ENCODE data around the gene RABGAP1.

The RABGAP1 gene

GRCh38 chr9:122940454-122940748 is 419 bp upstream of the RABGAP1 start (continued):
- TF ChIP-seq ZNF398 (tag by site-specific recombination; IDR thresholded peaks at IDR 0.05) (no peak), ZNF660 (tag by site-specific recombination; IDR thresholded peaks at IDR 0.05) (no peak), ZNF239 (tag by site-specific recombination; IDR thresholded peaks at IDR 0.05) (no peak), ZNF580 (tag by site-specific recombination; IDR thresholded peaks at IDR 0.05) (no peak), ZNF48 (tag by site-specific recombination; IDR thresholded peaks at IDR 0.05) (no peak)

GRCh38 chr9:122941582-122942234 is 888 bp downstream of the RABGAP1 start:
- ChIA-PET POLR2A (interaction anchor here (1.0 to 3.3 kb wide), 7 partner anchors 11 to 677 kb away, joined by 3 to 126 read pairs (median 24); partner anchors contain the start of genes MRRF, RBM18, RC3H2 and ZBTB26), CTCF (no interaction called here)
- Histone ChIP-seq H3K9me3 (ENCODE audit: control insufficient read depth, insufficient read depth, low read depth, low read length) (no peaks in the 10 kb centered on the region), H3K4me3 (ENCODE audit: low read depth, low read length) (peak overlapping the region; percentile 89), H3K27ac (ENCODE audit: extremely low read depth, low read depth, low read length) (peak overlapping the region; percentile 58), H3K4me1 (ENCODE audit: control insufficient read depth, insufficient read depth, low read length) (no peaks in the 10 kb centered on the region), H3K36me3 (ENCODE audit: control insufficient read depth in 2 of 2, insufficient read depth in 1 of 2, low read length in 2 of 2) (peaks cover 6 to 25% of the 10 kb centered on the region in 2 experiments; a peak in 2 of 3 replicates)
- TF ChIP-seq REST (tag by site-specific recombination; IDR thresholded peaks at IDR 0.05) = peak; percentile 92
- TF ChIP-seq ZNF335 (tag by site-specific recombination; conservative IDR thresholded peaks at IDR 0.05) = peak; percentile 72
- no peak for TF ChIP-seq ZNF37A (tag by site-specific recombination; IDR thresholded peaks at IDR 0.05)

- Histone ChIP-seq H3K36me3 (ENCODE audit: control insufficient read depth in 2 of 2, insufficient read depth in 1 of 2, low read length in 2 of 2) (peaks cover 0 to 4% of the 10 kb centered on the region in 2 experiments; a peak in 1 of 3 replicates), H3K4me3 (ENCODE audit: low read depth, low read length) (no peak overlapping the region), H3K27ac (ENCODE audit: extremely low read depth, low read depth, low read length) (no peak overlapping the region), H3K9me3 (ENCODE audit: control insufficient read depth, insufficient read depth, low read depth, low read length) (no peaks in the 10 kb centered on the region), H3K4me1 (ENCODE audit: control insufficient read depth, insufficient read depth, low read length) (0 out of 2 replicates have a peak, but pooled peaks cover 2% of the 10 kb centered on the region)
- TF ChIP-seq ZNF658 (tag by site-specific recombination; IDR thresholded peaks at IDR 0.05) (no peak), ZFHX2 (tag by site-specific recombination; conservative IDR thresholded peaks at IDR 0.05) (no peak), ZNF335 (tag by site-specific recombination; conservative IDR thresholded peaks at IDR 0.05) (peak; percentile 17; the same call in 1 of the 2 replicates), ZNF449 (tag by site-specific recombination; IDR thresholded peaks at IDR 0.05) (no peak)
- CTCF ChIA-PET = interaction anchor here (0.6 kb wide), 1 partner anchor 9 kb away, joined by 3 read pairs; no protein-coding TSS in a partner anchor
- POLR2A ChIA-PET = interaction anchor here (1.3 kb wide), 1 partner anchor 9 kb away, joined by 5 read pairs; no protein-coding TSS in a partner anchor
Observed at GRCh38 chr9:122944960-122945888, 4.4 kb downstream of the RABGAP1 start.

Measured in HEK293 (cell line).